Limb (tissue), 2 donors: ENCODE results near the gene RALY.

Experiments used
- DNase-seq, 2 donors: peaks; one replicate each; pipeline ENCODE4 v3.0.0-alpha.2; 2016; ENCODE audit errors: extremely low spot score in 2 of 2

The RALY gene

GRCh38 chr20:33986560-33987216, 7.0 kb upstream of the RALY start:
- no peak for DNase-seq

- DNase-seq: no peak
These were observed 3.6 kb upstream of the RALY start for GRCh38 chr20:33990075-33990474.

- no peak for DNase-seq
These were observed 2.2 kb upstream of the RALY start for GRCh38 chr20:33991502-33991901.

- DNase-seq: no peak
These were observed 1.4 kb upstream of the RALY start for GRCh38 chr20:33992145-33992922.

GRCh38 chr20:33992923-33993575, 662 bp upstream of the RALY start:
- peak; percentile 99 to 100 for DNase-seq

- DNase-seq: peak; percentile 68 to 87
These were observed 657 bp downstream of the RALY start for GRCh38 chr20:33994222-33994913.

GRCh38 chr20:33995053-33995831, 1.5 kb downstream of the RALY start:
- peak; percentile 40 to 45 for DNase-seq

GRCh38 chr20:33999025-33999649, 5.4 kb downstream of the RALY start:
- DNase-seq: no peak

GRCh38 chr20:34001378-34001777, 7.7 kb downstream of the RALY start:
- no peak for DNase-seq

GRCh38 chr20:34004227-34004626, 10.5 kb downstream of the RALY start:
- DNase-seq: no peak

GRCh38 chr20:34004790-34005457, 11.2 kb downstream of the RALY start:
- no peak for DNase-seq

- no peak for DNase-seq
These were observed 12.9 kb downstream of the RALY start for GRCh38 chr20:34006619-34007018.

- no peak for DNase-seq
These were observed 14.8 kb downstream of the RALY start for GRCh38 chr20:34008477-34008876.

- DNase-seq: no peak
These were observed 16.8 kb downstream of the RALY start for GRCh38 chr20:34010405-34010931.

GRCh38 chr20:34011275-34011674, 17.6 kb downstream of the RALY start:
- no peak for DNase-seq

- no peak for DNase-seq
These were observed 18.6 kb downstream of the RALY start for GRCh38 chr20:34012330-34012729.

- DNase-seq: no peak
These were observed 19.0 kb downstream of the RALY start for GRCh38 chr20:34012735-34013134.

- DNase-seq: no peak
These were observed 19.8 kb downstream of the RALY start for GRCh38 chr20:34013554-34013953.

GRCh38 chr20:34014878-34015277, 21.2 kb downstream of the RALY start:
- no peak for DNase-seq
